SU-DHL-6 (cell line): ENCODE measurements around the gene SYT7.

Experiments
- CTCF ChIP-seq: fragments of 200-600 bp; sonication (generic); IDR thresholded peaks from one replicate; pipeline ENCODE4 v1.5.1; 2017; ENCODE audit warnings: antibody characterized with exemption, mild to moderate bottlenecking, low read length, moderate library complexity; ENCODE audit not compliant: insufficient read depth, poor library complexity, severe bottlenecking
- EZH2phosphoT487 ChIP-seq: fragments of 200-600 bp; sonication (generic), shearing (Covaris generic); conservative IDR thresholded peaks from 2 replicates; pipeline ENCODE4 v1.6.1; 2018; ENCODE audit warnings: mild to moderate bottlenecking, antibody characterized with exemption, low read length, moderate library complexity, mixed read lengths

- no peak for TF ChIP-seq CTCF
- TF ChIP-seq EZH2phosphoT487: no peak
Observed at GRCh38 chr11:61617515-61617914, 36.6 kb upstream of the SYT7 start.
